Measurements from ENCODE around the gene DYRK1B.

DNA sequence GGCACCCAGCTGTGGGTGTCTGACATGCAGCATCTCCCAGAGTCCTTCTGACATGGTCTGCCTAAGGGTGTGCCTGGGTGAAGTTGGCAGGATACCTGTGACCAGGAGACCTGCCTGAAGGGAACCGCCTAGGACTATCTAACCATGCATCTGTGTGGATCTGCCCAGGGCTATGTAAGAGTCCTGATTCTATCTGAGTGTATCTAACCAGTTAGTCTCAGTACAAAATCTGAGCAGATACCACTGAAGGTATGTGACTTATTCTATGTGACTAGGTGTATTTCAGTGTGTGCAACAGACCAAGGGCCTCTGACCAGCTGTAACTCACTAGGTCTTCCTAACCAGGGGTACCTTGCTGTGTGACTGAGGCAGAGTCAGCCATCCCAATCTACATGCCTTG lies 40.4 kb upstream of the DYRK1B start:
- no peak for TF ChIP-seq EP300 (conservative IDR thresholded peaks at IDR 0.05; ENCODE audit: poor library complexity, severe bottlenecking)
- TF ChIP-seq, protein P1, sequence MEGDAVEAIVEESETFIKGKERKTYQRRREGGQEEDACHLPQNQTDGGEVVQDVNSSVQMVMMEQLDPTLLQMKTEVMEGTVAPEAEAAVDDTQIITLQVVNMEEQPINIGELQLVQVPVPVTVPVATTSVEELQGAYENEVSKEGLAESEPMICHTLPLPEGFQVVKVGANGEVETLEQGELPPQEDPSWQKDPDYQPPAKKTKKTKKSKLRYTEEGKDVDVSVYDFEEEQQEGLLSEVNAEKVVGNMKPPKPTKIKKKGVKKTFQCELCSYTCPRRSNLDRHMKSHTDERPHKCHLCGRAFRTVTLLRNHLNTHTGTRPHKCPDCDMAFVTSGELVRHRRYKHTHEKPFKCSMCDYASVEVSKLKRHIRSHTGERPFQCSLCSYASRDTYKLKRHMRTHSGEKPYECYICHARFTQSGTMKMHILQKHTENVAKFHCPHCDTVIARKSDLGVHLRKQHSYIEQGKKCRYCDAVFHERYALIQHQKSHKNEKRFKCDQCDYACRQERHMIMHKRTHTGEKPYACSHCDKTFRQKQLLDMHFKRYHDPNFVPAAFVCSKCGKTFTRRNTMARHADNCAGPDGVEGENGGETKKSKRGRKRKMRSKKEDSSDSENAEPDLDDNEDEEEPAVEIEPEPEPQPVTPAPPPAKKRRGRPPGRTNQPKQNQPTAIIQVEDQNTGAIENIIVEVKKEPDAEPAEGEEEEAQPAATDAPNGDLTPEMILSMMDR (IDR thresholded peaks at IDR 0.05; ENCODE audit: poor library complexity, severe bottlenecking): no peak
- no peak for TF ChIP-seq EZH2 (IDR thresholded peaks at IDR 0.05; ENCODE audit: borderline replicate concordance, insufficient read depth, low read length, poor library complexity, severe bottlenecking)
- TF ChIP-seq SMC3 (conservative IDR thresholded peaks at IDR 0.05; ENCODE audit: poor library complexity): no peak
